Measurements from ENCODE around the gene SLC35E3.
"Not testable (repeated sequence)": the region's sequence is repeated elsewhere in the genome, so short reads cannot be mapped to it uniquely, and the experiment has no call there.

The SLC35E3 gene

DNA sequence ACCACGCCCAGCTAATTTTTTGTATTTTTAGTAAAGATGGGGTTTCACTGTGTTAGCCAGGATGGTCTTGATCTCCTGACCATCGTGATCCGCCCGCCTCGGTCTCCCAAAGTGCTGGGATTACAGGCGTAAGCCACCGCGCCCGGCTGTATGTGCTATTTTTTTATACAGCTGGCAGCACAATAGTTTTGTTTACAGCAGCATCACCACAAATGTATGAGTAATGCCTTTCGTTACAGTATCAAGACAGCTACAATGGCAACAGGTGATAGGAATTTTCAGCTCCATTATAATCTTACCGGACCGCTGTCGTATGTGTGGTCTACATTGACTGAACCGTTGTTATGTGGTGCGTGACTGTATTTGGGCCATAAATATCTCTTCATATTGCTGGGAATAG lies 50.4 kb downstream of the SLC35E3 start:
- DNase-seq, result no peak

DNA sequence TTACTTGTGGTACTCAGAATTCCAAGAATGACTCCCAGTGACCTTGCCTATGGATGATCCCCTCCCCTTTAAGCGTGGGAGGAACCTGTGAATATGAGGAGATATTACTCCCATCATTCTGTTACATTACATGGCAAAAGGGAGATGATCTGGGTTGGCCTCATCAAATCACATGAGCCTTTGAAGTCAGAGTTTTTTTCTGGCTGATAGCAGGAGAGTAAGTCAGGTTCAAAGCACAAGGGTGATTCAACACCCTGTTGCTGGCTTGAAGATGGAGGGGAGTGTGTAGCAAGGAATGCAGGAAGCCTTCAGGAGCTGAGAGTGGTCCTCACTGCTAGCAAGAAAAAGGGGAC lies 52.9 kb downstream of the SLC35E3 start:
- no peak for DNase-seq

- no peak for DNase-seq
These were observed 54.3 kb downstream of the SLC35E3 start for GRCh38 chr12:68800294-68800693.

DNA sequence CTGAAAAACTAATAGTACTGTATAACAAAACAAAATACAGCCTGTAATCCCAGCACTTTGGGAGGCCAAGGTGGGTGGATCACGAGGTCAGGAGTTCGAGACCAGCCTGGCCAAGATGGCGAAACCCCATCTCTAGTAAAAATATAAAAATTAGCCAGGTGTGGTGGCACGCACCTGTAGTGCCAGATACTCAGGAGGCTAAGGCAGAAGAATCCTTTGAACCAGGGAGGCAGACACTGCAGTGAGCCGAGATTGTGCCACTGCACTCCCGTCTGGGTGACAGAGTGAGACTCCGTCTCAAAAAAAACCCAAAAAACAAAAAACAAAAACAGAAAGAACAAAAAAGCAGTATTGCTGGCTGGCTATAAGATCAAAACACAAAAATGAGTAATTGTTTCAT lies 55.1 kb downstream of the SLC35E3 start:
- DNase-seq, result not testable (repeated sequence)

DNA sequence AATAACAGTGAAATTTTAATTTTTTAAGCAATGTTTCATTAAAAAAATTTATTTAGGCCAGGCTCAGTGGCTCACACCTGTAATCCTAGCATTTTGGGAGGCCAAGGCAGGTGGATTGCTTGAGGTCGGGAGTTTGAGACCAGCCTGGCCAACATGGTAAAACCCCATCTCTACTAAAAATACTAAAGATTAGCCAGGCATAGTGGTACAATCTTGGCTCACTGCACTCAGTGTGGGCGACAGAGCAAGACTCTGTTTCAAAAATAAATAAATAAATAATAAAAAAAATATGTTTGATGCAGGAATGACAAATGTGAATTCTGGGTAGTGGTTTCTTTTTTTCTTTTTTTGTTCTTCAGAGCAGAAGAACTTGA lies 56.4 kb downstream of the SLC35E3 start:
- DNase-seq, result not testable (repeated sequence)

- DNase-seq, result not testable (repeated sequence)
These were observed 57.1 kb downstream of the SLC35E3 start for GRCh38 chr12:68802911-68803651.

- DNase-seq, result no peak
These were observed 58.1 kb downstream of the SLC35E3 start for GRCh38 chr12:68803948-68804656.

DNA sequence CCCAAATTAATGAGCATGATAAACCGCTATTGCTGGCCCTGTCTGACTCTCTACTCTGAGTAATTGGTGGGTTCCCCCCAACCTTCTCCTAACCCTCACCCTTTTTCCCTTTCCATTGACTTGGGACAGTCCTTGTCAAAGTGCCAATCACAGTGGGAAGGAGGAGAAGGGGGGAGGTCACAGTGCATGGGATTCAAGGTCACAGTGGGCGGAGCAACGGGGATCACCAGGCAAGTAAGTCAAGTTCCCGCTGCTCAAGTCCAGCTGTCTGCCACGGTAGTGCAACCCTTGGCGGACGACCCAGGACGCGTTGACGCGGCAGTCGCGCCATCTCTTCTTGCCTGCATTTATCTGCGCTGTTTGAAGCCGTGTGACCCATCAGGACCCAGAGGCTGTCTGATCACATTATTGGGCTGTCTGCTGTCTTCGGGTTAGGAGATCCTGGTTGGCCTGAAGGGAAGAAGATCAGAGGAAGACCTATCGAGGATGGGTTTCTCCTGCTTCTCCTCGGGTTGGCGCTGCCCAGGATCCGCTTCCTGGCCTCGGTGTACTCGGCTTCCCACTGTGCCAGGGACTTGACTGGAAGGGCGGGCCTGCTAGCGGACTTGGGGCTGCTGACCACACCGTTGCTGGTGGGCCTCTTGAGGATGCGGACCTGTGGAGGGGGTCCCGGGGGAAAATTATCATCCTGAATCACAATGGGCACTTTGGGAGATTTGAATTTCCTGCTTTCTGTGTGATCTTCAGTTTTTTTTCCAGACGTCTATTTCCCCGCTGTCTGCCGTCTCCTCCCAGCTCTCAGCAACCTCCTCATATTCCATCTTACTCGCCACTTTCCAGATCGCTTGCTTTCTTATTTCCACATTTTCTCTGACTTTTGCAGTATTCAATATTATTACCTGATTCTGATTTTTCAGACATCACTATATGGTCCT lies 58.9 kb downstream of the SLC35E3 start:
- no peak for DNase-seq

GRCh38 chr12:68805592-68806120 lies 59.7 kb downstream of the SLC35E3 start:
- DNase-seq, result no peak

DNA sequence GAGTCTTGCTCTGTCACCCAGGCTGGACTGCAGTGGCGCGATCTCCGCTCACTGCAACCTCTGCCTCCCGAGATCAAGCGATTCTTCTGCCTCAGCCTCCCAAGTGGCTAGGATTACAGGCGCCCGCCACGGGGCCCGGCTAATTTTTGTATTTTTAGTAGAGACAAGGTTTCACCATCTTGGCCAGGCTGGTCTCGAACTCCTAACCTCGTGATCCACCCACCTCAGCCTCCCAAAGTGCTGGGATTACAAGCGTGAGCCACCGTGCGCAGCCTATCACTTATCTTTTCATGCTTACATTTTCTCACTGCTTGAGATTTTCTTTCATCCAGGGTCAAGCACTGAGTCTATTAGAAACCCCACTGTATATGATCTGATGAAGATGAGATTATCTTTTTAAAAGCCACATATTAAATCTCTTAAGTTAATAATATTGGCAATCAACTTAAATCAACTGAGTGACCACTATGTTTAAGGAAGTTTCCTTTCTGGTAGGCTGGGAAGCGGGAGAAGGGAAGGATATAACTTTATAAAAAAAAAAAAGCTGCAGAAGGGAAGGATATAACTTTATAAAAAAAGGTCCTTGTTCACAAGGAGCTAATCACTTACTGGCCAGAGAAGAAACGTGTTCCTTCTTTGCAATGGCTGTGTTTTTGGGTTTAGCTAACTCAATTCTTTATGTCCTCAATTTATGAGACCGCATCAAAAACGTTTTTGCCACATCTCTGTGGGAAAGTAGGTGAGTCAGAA lies 60.7 kb downstream of the SLC35E3 start:
- DNase-seq, result no peak

- DNase-seq, result not testable (repeated sequence)
These were observed 61.2 kb downstream of the SLC35E3 start for GRCh38 chr12:68807274-68807575.

DNA sequence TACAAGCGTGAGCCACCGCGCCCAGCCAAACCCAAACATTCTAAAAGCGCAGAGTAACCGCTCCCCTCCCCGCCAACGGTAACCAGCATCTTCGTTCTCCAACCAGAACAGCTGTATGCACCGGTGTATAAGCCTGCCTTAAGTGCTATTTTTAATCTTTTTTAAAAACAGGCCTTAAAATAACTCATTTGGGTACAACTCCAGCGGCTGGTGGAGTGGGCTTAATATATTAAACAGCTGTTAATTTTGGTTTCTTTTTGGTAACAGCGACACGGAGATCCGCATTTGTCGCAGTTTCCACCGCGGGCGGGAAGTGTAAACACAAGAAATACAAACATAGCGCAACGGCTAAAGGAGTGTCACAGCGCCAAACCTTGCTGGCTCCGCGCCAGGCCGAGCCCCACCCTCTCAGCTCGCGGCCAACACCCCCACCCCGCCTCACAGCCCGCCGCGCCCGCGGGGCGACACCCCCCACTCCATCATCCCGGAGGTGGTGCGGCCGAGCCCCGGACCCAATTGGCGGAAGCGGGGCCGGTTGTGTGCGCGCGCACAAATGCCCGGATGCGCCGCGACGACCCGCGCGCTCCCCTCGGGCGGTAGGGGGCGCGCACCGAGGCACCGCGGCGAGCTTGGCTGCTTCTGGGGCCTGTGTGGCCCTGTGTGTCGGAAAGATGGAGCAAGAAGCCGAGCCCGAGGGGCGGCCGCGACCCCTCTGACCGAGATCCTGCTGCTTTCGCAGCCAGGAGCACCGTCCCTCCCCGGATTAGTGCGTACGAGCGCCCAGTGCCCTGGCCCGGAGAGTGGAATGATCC lies 61.8 kb downstream of the SLC35E3 start, which contains the start of gene MDM2:
MDM2 (plus strand) TSS at position 602 of the 812 bp plus-strand sequence. CDS start 301 bp downstream, outside the sequence.
- peak; percentile 96 for DNase-seq

GRCh38 chr12:68808388-68809189 lies 62.6 kb downstream of the SLC35E3 start:
- DNase-seq, result peak; percentile 82

DNA sequence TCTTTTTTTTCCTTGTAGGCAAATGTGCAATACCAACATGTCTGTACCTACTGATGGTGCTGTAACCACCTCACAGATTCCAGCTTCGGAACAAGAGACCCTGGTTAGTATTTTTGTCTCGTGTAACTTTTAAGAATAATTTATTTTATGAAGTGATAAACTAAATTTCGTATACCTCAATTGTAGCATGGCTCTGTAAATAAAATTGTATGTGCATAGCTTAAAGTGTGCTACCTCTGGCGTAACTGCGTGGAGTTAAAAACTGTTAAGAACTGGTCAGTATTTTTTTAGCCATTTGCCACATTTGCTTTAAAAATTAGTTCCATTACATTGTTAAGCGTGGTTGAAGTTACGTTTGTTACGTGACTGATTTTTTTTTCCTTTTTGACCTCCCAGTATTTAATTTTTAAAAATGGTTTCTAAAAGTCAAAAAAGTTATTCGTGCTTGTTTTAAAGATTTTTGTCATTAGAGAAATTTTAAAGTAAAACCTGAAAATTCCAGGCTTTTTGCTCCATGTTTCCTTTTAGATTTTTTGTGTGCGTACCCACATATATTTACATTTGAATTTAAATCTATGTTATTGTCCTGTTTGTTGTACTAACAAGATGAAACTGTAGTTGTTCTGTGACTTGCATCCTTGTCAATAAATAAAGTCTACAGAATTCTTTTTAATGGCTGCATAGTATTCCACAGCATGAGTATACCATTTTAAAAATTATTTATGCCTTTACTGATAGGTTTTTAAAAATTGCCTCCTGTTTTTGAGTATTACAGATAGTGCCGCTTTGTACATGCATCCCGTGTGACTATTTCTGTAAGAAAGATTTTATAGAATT lies 63.4 kb downstream of the SLC35E3 start:
- no peak for DNase-seq

- DNase-seq, result not testable (repeated sequence)
These were observed 64.0 kb downstream of the SLC35E3 start for GRCh38 chr12:68810027-68810389.

GRCh38 chr12:68811573-68811972 lies 65.6 kb downstream of the SLC35E3 start:
- not testable (repeated sequence) for DNase-seq

- no peak for DNase-seq
These were observed 66.7 kb downstream of the SLC35E3 start for GRCh38 chr12:68812553-68813241.

DNA sequence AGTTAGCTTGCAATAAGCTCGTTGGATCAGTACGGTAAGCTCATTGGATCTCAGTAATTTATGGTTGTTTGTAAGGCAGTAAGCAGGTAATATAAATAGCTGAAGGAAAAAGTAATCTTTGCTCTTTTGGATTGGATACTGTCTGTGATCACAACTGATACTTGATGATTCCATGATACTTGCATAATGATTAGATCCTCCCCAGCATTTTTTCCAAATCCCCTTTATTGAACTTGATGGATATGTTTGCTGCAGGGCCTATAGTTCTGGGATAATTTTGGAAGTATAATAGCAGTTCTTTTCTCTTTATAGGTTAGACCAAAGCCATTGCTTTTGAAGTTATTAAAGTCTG lies 67.2 kb downstream of the SLC35E3 start:
- no peak for DNase-seq
